ENCODE data around the gene ALAS1. TPM values are rescaled to one million over a fixed set of nuclear protein-coding genes. Genes with fewer than 3 reads are reported as not detected.

ALAS1 gene
- total and polyA plus RNA-seq, 9 of the 15 experiments (the other 6 are each of a cell fraction or from before 2014, with no cell fraction given) = 21.4 to 49.5 (median 34.4) TPM

- Histone ChIP-seq H3K27ac (ENCODE audit: extremely low read depth, low read depth, low read length) (no peak overlapping the region), H3K9me1 (ENCODE audit: control insufficient read depth, insufficient read depth, low read length) (no peaks in the 10 kb centered on the region), H4K20me1 (replicated peaks; ENCODE audit: control insufficient read depth, insufficient read depth, low read length) (no peaks in the 10 kb centered on the region), H3K9ac (ENCODE audit: insufficient read depth in 1 of 2, low read depth in 2 of 2, low read length in 2 of 2) (peak overlapping the region in 1 of 2 experiments; percentile 84; a peak in 3 of 4 replicates), H3K4me2 (ENCODE audit: insufficient read depth, low read length) (peak overlapping the region; percentile 59), H3K4me3 (no peak overlapping the region), H3K4me1 (replicated peaks in 1 of 2; ENCODE audit: control insufficient read depth in 2 of 2, insufficient read depth in 2 of 2, low read length in 2 of 2) (peaks cover 27 to 52% of the 10 kb centered on the region in 2 experiments), H3K79me2 (ENCODE audit: control insufficient read depth, insufficient read depth, low read length) (no peaks in the 10 kb centered on the region), H3K27me3 (ENCODE audit: control insufficient read depth in 2 of 2, insufficient read depth in 2 of 2, low read length in 2 of 2) (no peaks in the 10 kb centered on the region), H3K9me3 (replicated peaks; ENCODE audit: control insufficient read depth, insufficient read depth, low read depth, low read length) (no peaks in the 10 kb centered on the region), H2AFZ (ENCODE audit: low read depth, low read length) (peak overlapping the region; percentile 74), H3K36me3 (ENCODE audit: control insufficient read depth, insufficient read depth, low read length) (peaks cover 11% of the 10 kb centered on the region)
- intact Hi-C loops (cut with micrococcal nuclease) (no loop called here), in situ Hi-C loops (cut with MboI) (no loop called here)
- TF ChIP-seq NFE2 (IDR thresholded peaks at IDR 0.05; ENCODE audit: low read depth) = no peak
- 0 out of 2 replicates have a peak, but pooled peaks have one; percentile 21 for TF ChIP-seq REST (IDR thresholded peaks at IDR 0.05; ENCODE audit: borderline replicate concordance)
- TF ChIP-seq REST (CRISPR knock-in tag; IDR thresholded peaks at IDR 0.05; ENCODE audit: low read depth) = no peak
- no peak for TF ChIP-seq SMC3 (conservative IDR thresholded peaks at IDR 0.05; ENCODE audit: insufficient read depth, low read depth, low read length)
- no peak for TF ChIP-seq ZNF511 (CRISPR knock-in tag; IDR thresholded peaks at IDR 0.05)
- peak; percentile 2; the same call in 1 of the 2 replicates for TF ChIP-seq RBFOX2 (IDR thresholded peaks at IDR 0.05; ENCODE audit: low read depth, low read length)
- no peak for TF ChIP-seq ILF3 (IDR thresholded peaks at IDR 0.05; ENCODE audit: borderline replicate concordance)
- TF ChIP-seq HSF4 (CRISPR knock-in tag; IDR thresholded peaks at IDR 0.05; ENCODE audit: borderline replicate concordance) = no peak
- no TSS peak for BruUV-seq (replicated peaks)
- 44% methylated on average over 5 of the region's 6 CpGs for WGBS (ENCODE audit: insufficient coverage, low coverage, missing lambda C conversion rate)
- ChIA-PET POLR2A (no interaction called here), CTCF (ENCODE audit: low intra/inter-chr PET ratio) (interaction anchor here (0.8 kb wide), 1 partner anchor 119 kb away, joined by 3 read pairs; no protein-coding TSS in a partner anchor)
- no peak for ATAC-seq
- no peak for DNase-seq (ENCODE audit: extremely low read depth in 1 of 4, low spot score in 3 of 4)
- no peak for FAIRE-seq
Observed at GRCh38 chr3:52218937-52219650, 21.1 kb downstream of the ALAS1 start.

Measured in K562 (cell line).